Uterus (tissue), 2 donors: Measurements from ENCODE around the gene TPBG.

Source experiments
- POLR2A ChIP-seq, 2 donors: fragments of 450-650 bp; IDR thresholded peaks; one replicate each; pipeline ENCODE4 v1.6.1; 2016; ENCODE audit warnings: antibody characterized with exemption in 2 of 2, mild to moderate bottlenecking in 1 of 2, moderate library complexity in 1 of 2
- TF ChIP-seq, protein P1 (sequence below), 4 experiments: fragments of 200-600 bp in 2 of 4; fragments of 450-650 bp in 2 of 4; sonication (generic) in 2 of 4; IDR thresholded peaks; one replicate each; pipeline ENCODE4 v1.5.1; 2016 to 2019; ENCODE audit warnings: antibody characterized with exemption in 4 of 4, mild to moderate bottlenecking in 2 of 4, moderate library complexity in 1 of 4

DNA sequence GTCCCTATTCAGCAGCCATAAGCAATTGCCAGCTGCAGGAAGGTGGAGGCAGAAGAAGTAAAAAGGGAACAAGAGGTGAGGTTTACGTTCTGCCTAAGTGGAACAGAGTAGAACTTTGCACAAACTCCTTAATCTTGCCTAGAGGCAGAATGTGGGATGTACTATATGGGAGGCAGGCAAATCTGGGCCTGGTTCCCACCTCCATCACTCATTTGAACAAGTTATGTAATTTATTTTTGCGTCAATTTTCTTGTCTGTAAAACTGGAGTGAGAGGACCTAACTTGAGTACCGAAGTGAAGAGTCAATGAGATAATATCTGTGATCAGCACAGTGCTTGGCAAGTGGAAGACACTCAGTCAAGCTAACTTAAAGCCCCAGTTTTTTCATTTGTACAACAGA is 2.0 kb upstream of the TPBG start:
- TF ChIP-seq, protein P1, sequence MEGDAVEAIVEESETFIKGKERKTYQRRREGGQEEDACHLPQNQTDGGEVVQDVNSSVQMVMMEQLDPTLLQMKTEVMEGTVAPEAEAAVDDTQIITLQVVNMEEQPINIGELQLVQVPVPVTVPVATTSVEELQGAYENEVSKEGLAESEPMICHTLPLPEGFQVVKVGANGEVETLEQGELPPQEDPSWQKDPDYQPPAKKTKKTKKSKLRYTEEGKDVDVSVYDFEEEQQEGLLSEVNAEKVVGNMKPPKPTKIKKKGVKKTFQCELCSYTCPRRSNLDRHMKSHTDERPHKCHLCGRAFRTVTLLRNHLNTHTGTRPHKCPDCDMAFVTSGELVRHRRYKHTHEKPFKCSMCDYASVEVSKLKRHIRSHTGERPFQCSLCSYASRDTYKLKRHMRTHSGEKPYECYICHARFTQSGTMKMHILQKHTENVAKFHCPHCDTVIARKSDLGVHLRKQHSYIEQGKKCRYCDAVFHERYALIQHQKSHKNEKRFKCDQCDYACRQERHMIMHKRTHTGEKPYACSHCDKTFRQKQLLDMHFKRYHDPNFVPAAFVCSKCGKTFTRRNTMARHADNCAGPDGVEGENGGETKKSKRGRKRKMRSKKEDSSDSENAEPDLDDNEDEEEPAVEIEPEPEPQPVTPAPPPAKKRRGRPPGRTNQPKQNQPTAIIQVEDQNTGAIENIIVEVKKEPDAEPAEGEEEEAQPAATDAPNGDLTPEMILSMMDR (IDR thresholded peaks at IDR 0.05), result no peak
- TF ChIP-seq POLR2A (IDR thresholded peaks at IDR 0.05), result no peak
